ENCODE measurements around the gene EPC1. TPM values are rescaled to one million over a fixed set of nuclear protein-coding genes. Genes with fewer than 3 reads are reported as not detected.
"Not testable (repeated sequence)": the region's sequence is repeated elsewhere in the genome, so short reads cannot be mapped to it uniquely, and the experiment has no call there.

The EPC1 gene
- total RNA-seq, 1 experiment from 2014 or later, result 9.6 TPM

DNA sequence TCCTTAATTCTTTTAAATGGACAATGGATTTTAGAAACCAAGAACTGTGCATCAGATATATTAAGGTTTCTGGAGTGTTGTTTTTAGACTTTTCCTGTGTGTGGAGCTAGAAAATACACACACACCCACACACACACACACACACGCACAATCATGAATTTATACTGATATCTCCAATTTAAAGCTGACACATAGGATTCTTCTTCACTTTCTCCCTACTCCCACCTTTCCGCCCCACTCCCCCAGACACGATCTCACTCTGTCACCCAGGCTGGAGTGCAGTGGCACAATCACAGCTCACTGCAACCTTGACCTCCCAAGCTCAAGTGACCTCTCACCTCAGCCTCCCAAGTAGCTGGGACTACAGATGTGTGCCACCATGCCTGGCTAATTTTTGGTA is 100.3 kb downstream of the EPC1 start:
- DNase-seq (ENCODE audit: low spot score), result no peak
- in situ Hi-C loops (cut with HindIII; ENCODE audit: low sequenced_read_pairs), result no loop called here

DNA sequence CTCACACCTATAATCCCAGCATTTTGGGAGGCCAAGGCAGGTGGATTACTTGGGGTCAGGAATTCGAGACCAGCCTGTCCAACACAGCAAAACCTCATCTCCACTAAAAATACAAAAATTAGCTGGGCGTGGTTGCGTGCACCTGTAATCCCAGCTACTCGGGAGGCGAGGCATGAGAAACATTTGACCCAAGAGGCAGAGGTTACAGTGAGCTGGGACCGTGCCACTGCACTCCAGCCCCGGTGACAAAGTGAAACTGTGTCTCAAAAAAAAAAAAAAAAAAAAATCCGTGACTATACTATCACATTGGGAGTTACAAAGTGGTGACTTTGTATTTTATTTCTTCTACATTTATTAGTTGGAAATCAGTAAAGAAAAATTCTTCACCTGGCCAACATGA is 101.2 kb downstream of the EPC1 start:
- no peak for DNase-seq (ENCODE audit: low spot score)
- in situ Hi-C loops (cut with HindIII; ENCODE audit: low sequenced_read_pairs), result no loop called here

DNA sequence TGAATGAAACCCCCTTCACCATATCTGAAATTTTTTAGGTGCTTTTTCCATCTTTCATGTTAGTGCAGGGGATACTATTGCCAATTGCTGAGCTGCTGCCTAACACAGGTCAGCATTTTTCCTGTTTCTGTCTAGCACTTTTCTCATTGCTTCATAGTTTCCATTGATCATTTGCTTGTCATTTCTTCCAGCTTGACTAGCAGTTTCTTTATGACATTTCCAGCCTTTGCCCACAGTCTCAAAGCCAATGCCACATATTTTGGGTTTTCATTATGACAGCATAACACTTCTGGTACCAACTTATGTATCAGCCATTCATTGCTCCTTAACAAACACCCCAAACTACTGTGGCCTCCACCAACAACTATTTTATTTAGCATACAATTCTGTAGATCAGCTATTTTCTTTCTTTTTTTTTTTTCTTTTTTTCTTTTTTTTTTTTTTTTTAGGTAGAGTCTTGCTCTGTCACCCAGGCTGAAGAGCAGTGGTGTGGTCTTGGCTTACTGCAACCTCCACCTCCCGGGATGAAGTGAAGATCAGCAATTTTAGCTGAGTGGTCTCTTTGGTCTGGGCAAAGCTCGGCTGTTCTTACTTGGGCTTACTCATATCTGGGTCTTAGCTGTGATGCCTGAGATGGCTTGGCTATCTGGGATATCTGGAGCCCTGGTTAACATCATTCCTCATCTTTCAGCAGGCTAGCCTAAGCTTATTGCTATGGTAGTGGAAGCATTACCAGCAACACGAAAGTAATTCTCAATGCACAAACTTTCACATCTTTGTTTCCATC is 102.3 kb downstream of the EPC1 start:
- in situ Hi-C loops (cut with HindIII; ENCODE audit: low sequenced_read_pairs), result no loop called here
- DNase-seq (ENCODE audit: low spot score), result no peak

DNA sequence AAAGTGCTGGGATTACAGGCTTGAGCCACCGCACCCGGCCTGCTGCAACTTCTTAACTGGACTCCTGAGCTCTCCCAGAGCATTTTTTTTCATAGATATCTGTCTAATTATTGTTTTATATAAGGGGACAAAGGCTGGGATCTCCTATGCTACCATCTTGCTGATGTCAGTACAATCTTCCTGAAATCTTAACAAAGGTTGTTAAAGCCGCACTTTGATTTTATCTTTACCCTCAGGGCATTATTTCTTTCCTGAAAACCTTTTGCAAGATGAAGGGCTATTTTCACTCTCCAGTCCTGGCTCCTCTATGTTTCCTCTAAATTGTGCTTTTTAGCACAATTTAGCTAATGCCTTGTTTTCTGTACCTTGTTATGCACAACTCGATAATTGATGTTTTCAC is 102.9 kb downstream of the EPC1 start:
- in situ Hi-C loops (cut with HindIII; ENCODE audit: low sequenced_read_pairs), result no loop called here
- no peak for DNase-seq (ENCODE audit: low spot score)

DNA sequence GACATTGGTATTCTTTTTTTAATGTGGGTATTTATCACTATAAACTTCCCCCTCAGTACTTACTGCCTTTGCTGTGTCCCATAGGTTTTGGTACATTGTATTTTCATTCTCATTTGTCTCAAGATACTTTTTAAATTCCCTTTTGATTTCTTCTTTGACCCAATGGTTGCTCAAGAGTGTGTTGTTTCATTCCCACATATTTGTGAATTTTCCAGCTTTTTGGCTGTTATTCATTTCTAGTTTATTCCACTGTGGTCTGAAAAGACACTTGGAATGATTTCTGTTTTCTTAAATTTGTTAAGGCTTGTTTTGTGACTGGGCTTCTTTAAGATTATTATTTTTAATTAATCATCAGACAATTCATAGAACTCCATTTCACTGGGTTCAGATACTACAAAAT is 105.0 kb downstream of the EPC1 start:
- in situ Hi-C loops (cut with HindIII; ENCODE audit: low sequenced_read_pairs), result no loop called here
- DNase-seq (ENCODE audit: low spot score), result no peak

DNA sequence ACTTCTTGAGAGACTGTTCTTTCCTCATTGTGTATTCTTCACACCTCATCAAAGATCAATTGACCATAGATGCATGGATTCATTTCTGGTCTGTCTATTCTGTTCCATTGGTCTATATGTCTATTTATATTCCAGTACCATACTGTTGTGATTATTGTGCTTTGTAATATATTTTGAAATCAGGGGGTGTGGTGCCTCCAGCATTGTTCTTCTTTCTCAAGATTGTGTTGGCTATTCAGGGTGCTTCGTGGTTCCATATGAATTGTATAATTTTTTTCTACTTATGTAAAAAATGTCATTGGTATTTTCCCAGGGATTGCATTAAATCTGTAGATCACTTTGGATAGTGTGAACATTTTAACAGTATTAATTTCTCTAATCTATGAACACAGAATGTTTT is 106.5 kb downstream of the EPC1 start:
- in situ Hi-C loops (cut with HindIII; ENCODE audit: low sequenced_read_pairs), result no loop called here
- DNase-seq (ENCODE audit: low spot score), result no peak

DNA sequence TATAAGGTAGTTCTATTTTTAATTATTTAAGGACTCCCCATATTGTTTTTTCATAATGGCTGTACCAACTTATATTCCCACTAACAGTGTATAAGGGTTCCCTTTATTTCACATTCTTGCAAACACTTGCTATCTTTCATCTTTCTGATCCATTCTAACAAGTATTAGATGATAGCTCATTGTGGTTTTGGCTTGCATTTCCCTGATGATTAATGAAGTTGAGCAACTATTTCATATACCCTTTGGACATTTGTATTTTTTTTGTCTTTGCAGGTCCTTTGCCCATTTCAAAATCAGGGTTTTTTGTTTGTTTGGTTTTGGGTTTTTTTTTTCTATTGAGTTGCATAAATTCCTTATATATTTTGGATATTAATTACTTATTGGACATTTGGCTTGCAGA is 107.2 kb downstream of the EPC1 start:
- DNase-seq (ENCODE audit: low spot score), result no peak
- in situ Hi-C loops (cut with HindIII; ENCODE audit: low sequenced_read_pairs), result no loop called here

DNA sequence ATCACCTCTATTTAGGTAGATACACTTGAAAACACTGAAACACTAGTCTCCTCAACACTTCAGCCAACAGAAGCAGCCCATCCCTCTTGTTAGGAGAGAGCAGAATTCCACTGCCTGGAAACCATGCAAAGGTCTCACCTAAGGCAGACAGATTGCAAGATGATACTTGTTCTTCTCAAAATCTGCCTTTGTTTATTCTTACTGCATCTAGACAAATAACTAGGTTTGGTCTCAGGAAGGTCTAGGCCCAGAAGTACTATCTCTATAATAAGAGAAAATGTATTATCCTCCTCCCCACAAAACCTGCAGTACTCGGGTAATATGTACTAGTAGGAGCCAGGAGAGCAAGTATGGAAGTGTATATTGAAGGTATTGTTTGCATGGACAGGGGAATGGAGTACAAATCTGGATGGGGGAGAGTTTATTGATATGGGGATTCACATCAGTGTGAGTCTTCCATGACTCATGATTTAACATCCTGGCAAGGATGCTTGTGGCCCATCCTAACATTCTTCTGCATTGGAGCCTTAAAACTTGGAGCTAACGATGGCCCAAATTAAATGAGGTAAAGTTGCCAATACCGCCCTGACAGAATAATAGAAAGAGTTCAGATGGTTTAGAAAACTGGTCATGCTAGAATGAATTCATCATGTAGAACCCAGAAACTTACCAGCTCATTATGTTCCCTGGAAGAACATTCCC is 109.2 kb downstream of the EPC1 start:
- DNase-seq (ENCODE audit: low spot score), result no peak
- in situ Hi-C loops (cut with HindIII; ENCODE audit: low sequenced_read_pairs), result no loop called here

DNA sequence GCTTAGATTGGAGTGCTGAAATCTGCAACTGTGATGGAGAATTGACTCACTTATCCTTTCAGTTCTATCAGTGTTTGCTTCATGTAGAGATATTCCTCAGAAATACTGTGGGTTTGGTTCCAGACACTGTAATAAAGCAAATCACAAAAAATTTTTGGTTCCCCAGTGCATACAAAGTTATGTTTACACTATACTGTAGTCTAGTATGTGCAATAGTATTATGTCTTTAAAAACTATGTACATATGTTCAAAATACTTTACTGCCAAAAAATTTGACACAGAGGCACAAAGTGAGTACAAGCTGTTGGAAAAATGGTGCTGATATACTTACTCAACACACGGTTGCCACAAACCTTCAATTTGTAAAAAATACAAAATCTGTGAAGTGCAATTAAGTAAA is 112.5 kb downstream of the EPC1 start:
- no peak for DNase-seq (ENCODE audit: low spot score)

DNA sequence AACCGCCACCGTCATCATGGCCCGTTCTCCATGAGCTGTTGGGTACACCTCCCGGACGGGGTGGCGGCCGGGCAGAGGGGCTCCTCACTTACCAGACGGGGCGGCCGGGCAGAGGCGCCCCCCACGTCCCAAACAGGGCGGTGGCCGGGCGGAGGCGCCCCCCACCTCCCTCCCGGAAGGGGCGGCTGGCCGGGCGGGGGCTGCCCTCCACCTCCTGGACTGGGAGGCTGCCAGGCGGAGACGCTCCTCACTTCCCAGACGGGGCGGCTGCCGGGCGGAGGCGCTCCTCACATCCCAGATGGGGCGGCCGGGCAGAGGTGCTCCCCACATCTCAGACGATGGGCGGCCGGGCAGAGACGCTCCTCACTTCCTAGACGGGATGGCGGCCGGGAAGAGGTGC is 113.6 kb downstream of the EPC1 start:
- DNase-seq (ENCODE audit: low spot score); in situ Hi-C loops (cut with HindIII; ENCODE audit: low sequenced_read_pairs): not testable (repeated sequence)

More for the DNA sequence above, 112.5 kb downstream of the EPC1 start:
- in situ Hi-C loops (cut with HindIII; ENCODE audit: low sequenced_read_pairs), result no loop called here

DNA sequence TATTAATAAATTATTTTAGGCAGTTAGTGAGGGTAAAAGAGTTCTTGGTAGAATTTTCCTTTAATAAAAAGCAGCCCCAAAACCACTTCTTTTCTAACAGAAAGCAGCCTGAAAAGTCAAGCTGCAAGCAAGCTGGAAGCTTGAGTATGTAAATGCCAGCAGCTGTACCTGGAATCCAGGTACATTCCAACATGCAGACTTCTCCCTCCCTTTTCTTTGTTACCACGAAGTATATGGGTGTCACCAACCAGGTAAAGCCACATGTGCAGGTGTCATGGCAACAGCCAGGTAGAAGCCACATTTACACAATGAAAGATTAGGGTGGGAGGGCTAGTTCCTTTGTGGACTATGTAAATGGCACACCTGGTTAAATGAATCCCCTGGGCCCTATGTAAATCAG is 114.6 kb downstream of the EPC1 start:
- in situ Hi-C loops (cut with HindIII; ENCODE audit: low sequenced_read_pairs), result no loop called here
- no peak for DNase-seq (ENCODE audit: low spot score)

DNA sequence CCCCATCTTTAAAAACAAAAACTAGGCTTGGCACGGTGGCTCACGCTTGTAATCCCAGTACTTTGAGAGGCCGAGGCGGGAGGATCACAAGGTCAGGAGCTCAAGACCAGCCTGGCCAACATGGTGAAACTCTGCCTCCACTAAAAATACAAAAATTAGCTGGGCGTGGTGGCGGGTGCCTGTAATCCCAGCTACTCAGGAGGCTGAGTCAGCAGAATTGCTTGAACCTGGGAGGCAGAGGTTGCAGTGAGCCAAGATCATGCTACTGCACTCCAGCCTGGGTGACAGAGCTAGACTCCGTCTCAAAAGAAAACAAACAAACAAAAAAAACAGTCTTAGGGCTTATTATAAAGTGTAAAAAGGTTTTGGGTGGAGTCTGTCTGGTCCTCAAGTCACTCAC is 117.2 kb downstream of the EPC1 start:
- in situ Hi-C loops (cut with HindIII; ENCODE audit: low sequenced_read_pairs); DNase-seq (ENCODE audit: low spot score): not testable (repeated sequence)

DNA sequence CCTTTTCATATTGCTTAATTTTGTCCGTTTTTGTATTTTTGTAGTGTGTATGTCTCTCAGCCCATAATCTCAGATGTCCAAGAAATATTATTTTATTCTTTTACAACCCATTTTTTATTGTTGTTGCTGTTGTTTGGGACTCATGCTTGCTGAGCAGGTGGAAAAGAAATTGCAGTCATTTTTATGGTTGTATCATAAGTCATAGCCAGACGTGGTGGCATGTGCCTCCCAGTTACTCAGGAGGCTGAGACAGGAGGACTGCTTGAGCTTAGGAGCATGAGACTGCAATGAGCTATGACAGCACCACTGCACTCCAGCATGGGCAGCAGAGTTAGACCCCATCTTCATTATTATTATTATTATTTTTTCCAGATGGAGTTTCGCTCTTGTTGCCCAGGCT is 117.8 kb downstream of the EPC1 start:
- in situ Hi-C loops (cut with HindIII; ENCODE audit: low sequenced_read_pairs), result no loop called here
- no peak for DNase-seq (ENCODE audit: low spot score)

DNA sequence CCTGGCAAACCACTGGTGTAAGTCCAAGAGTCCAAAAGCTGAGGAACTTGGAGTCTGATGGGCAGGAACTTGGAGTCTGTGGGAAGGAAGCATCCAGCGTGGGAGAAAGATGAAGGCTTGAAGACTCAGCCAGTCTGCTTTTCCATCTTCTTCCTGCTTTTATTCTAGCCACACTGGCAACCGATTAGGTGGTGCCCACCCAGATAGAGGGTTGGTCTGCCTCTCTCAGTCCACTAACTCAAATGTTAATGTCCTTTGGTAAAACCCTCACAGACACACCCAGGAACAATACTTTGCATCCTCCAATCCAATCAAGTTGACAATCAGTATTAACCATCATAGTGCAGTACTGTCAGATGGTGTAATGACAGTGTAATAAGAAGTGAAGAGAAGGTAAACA is 119.2 kb downstream of the EPC1 start:
- no peak for DNase-seq (ENCODE audit: low spot score)
- in situ Hi-C loops (cut with HindIII; ENCODE audit: low sequenced_read_pairs), result no loop called here

DNA sequence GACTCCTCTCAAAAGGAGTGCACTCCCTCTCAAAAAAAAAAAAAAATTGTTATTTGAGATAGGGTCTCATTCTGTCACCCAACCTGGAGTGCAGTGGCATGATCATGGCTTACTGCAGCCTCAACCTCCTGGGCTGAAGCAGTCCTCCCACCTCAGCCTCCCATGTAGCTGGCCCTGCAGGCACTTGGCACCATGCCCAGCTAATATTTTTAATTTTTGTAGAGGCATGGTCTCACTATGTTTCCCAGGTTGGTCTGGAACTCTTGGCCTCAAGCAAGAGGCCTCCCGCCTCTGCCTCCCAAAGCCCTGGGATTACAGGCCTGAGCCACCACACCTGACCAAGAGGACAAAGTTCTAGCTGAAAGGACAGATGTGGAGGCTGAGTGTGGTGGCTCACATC is 120.3 kb downstream of the EPC1 start:
- DNase-seq (ENCODE audit: low spot score), result no peak
- in situ Hi-C loops (cut with HindIII; ENCODE audit: low sequenced_read_pairs), result no loop called here

DNA sequence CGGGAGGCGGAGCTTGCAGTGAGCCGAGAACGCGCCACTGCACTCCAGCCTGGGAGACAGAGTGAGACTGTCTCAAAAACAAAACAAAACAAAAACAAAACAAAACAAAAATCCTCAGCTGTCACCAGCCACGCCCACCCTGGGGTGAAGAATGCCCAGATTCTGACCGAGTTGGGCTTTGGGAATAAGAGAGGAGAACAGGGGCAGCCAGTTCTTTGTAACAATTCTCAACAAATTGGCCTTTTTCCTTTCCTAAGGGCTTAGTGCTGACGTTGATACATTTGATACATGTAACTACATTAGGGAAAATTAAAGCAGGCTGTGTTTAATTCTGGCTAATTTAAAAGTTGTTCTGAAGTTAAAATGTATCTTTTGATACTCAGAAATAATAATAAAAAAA is 121.0 kb downstream of the EPC1 start:
- in situ Hi-C loops (cut with HindIII; ENCODE audit: low sequenced_read_pairs), result no loop called here
- no peak for DNase-seq (ENCODE audit: low spot score)

DNA sequence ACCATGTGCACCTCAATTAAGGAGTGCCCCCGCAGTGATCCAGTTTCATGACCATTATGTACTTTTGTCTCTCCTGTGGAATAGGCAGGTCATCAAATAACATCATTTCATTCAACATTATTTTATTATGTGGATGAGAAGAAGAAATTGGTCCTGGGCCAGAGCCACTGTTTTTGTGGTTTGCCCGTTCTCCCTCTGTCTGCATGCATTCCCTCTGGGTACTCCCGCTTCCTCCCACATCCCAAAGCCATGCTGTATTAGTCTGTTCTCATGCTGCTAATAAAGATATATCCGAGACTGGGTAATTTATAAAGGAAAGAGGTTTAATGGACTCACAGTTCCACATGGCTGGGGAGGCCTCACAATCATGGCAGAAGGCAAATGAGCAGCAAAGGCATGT is 124.6 kb downstream of the EPC1 start:
- in situ Hi-C loops (cut with HindIII; ENCODE audit: low sequenced_read_pairs), result not testable (repeated sequence)

DNA sequence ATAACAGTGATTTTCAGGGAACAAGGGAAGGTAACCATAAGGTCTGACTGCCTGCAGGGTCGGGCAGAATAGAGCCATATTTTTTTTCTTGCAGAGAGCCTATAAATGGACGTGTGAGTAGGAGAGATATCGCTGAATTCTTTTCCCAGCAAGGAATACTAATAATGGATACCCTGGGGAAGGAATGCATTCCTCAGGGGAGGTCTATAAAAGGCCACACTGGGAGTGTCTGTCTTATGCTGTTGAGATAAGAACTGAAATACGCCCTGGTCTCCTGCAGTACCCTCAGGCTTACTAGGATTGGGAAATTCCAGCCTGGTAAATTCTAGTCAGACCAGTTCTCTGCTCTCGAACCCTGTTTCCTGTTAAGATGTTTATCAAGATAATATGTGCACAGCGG is 127.8 kb downstream of the EPC1 start:
- DNase-seq (ENCODE audit: low spot score); in situ Hi-C loops (cut with HindIII; ENCODE audit: low sequenced_read_pairs): not testable (repeated sequence)

More for the DNA sequence above, 124.6 kb downstream of the EPC1 start:
- not testable (repeated sequence) for DNase-seq (ENCODE audit: low spot score)

DNA sequence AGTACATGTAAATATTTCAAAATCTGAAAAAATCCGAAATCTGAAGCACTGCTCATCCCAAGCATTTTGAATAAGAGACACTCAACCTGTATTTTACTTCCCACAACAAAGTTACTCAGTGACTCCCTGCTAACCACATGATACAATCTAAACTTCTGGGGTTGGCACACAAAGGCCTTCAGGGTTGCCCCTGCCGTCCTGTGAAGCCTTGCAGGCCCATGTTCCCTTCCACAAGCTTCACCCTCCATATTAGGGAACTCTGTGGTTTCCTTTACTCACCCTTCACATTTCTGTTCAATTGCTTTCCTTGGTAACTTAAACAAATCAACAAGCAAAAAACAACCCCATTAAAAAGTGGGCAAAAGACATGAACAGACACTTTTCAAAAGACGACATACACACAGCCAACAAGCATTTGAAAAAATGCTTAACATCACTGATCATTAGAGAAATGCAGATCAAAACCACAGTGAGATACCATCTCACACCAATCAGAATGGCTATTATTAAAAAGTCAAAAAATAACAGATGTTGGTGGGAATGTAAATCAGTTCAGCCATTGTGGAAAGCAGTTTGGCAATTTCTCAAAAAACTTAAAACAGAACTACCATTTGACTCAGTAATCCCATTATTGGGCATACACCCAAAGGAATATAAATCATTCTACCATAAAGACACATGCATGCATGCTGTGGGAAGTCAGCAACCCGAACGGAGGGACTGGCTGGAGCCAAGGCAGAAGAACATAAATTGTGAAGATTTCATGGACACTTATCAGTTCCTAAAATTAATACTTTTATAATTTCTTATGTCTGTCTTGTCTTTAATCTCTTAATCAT is 128.5 kb downstream of the EPC1 start:
- in situ Hi-C loops (cut with HindIII; ENCODE audit: low sequenced_read_pairs); DNase-seq (ENCODE audit: low spot score): not testable (repeated sequence)

Data from G401 (cell line).